GM12875 (cell line): ENCODE data around the gene HOXD12.
A peak's percentile ranks its signal among the peaks of the same experiment; 100 is the strongest.

Experiments
- H3K4me3 ChIP-seq: one replicate; pipeline ENCODE4 v1.5.1; 2011; ENCODE audit warnings: low read depth, low read length, control low read depth
- TF ChIP-seq, protein P1 (sequence below): IDR thresholded peaks from 2 replicates; pipeline ENCODE4 v1.5.1; 2011; ENCODE audit warnings: low read depth, mild to moderate bottlenecking, control low read depth, inconsistent platforms, low read length, moderate library complexity, borderline replicate concordance; ENCODE audit not compliant: insufficient read depth

Gene HOXD12

DNA sequence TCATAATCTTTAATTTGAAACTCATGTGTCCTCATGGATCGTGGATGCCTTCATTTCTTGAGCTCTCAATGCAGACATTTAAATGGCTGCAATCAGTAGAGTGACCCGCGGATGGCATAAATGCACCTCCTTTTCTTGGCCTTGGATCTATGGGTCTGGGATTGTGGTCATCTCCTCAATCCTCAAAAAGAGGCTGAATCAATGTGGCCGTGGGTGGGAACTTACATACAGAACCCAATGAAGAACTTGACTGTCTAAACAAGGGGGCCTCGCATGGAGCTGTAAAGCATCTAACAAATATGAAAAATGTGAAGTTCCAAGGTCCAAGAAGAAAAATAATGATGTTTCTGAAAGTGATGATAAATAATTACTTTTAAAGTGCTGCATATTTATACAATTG, 4.2 kb upstream of the HOXD12 start:
- no peak overlapping the region for H3K4me3 ChIP-seq
- TF ChIP-seq, protein P1, sequence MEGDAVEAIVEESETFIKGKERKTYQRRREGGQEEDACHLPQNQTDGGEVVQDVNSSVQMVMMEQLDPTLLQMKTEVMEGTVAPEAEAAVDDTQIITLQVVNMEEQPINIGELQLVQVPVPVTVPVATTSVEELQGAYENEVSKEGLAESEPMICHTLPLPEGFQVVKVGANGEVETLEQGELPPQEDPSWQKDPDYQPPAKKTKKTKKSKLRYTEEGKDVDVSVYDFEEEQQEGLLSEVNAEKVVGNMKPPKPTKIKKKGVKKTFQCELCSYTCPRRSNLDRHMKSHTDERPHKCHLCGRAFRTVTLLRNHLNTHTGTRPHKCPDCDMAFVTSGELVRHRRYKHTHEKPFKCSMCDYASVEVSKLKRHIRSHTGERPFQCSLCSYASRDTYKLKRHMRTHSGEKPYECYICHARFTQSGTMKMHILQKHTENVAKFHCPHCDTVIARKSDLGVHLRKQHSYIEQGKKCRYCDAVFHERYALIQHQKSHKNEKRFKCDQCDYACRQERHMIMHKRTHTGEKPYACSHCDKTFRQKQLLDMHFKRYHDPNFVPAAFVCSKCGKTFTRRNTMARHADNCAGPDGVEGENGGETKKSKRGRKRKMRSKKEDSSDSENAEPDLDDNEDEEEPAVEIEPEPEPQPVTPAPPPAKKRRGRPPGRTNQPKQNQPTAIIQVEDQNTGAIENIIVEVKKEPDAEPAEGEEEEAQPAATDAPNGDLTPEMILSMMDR, result no peak

DNA sequence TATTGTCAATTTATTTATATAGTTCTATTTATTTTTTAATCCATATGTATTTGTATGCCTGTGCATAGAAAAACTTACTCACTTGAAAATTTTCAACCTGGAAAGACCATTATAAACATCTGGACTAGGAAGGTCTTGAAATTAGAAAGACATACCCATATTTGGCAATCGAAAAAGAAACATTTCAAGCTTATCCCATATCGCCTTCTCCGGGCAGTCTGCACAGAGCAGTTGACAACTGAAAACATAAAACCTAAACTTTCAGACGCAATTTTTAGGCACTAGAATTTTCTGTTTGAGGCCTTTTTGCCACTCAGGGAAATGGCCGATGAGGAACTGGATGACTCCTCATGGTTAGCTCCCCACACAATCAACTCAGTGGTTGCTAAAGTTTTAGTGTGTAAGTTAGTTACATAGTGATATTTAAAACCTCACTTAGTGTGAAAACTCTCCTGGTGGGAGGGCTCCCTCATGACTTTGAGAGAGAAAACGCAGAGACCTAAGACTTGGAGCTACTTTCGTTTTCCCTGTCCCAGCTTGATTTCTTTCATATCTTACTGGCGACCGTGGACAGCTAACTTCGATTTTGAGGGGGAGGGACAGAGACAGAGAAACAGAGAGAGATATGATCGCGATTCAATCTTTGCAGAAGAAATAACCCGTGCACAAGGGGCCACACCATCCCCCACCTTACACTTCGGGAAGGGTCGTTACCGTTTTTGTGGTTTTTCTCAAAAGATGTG, 3.2 kb upstream of the HOXD12 start:
- no peak overlapping the region for H3K4me3 ChIP-seq
- TF ChIP-seq, protein P1, result no peak

DNA sequence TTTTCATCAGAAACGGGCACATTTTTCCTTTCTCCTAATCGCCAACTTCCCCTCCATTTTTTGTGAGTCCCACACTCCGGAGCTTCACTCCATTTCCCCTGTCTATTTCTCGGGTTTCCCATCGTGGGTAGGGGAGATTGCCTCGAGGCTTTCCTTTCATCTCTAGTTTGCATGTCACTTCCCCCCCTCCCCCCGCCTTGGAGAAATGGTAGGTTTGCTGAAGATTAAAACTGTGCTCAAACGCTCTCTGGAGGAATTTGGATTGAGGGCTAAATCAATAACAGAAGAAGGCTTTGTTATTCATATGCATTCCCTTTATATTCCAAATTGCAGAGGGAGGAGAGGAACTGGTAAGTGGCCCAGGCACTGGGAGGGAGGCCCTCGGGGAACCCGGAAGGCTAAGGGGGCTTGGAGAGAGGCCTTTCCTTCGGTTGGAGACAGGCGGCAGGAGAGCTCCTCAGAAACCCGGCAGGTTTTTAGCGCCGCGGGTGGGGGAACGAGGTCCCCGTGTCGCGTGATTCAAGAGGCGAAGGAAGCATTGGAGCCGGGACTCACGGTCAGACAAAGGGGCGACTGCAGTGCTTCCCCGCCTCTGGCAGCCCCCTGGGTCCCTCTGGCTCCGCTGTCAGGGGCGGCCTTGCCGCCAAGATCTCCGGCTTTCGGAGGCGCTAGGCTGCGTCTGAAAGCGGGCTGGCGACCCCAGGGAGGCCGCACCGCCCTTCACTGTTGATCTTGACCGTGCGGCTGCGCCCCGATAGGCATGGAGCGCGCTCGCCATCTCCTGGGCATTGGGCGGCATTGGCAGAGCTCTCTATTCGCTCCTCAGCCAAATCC, 2.4 kb upstream of the HOXD12 start:
- TF ChIP-seq, protein P1, result peak; percentile 93
- H3K4me3 ChIP-seq, result peak overlapping the region; percentile 50

DNA sequence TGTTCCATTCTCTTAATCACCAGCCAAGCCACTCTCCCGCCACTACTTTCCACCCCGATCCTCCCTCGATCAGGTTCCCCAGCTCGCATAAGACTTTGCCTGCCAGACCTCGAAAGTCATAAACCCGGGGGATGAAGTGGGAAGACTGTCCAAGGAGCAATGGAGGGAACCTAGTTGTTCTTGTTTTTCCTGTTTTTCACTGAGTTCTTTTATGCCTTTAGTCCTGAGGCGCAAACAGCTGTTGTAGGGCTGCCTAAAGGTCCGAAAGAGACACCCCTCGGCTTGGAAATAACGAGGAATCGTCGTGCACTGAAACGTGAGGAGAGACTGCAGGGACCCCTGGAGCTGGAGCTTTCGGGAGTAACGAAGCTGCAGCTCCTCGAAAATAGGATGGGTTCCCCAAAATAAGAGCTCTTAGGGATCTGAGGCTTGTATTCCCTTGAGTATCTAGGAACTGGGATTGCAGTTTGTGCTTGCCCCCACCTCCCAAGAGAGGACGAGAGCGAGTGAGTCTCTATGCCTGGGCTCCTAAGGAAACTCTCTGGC, 1.7 kb upstream of the HOXD12 start:
- no peak overlapping the region for H3K4me3 ChIP-seq
- TF ChIP-seq, protein P1, result no peak

DNA sequence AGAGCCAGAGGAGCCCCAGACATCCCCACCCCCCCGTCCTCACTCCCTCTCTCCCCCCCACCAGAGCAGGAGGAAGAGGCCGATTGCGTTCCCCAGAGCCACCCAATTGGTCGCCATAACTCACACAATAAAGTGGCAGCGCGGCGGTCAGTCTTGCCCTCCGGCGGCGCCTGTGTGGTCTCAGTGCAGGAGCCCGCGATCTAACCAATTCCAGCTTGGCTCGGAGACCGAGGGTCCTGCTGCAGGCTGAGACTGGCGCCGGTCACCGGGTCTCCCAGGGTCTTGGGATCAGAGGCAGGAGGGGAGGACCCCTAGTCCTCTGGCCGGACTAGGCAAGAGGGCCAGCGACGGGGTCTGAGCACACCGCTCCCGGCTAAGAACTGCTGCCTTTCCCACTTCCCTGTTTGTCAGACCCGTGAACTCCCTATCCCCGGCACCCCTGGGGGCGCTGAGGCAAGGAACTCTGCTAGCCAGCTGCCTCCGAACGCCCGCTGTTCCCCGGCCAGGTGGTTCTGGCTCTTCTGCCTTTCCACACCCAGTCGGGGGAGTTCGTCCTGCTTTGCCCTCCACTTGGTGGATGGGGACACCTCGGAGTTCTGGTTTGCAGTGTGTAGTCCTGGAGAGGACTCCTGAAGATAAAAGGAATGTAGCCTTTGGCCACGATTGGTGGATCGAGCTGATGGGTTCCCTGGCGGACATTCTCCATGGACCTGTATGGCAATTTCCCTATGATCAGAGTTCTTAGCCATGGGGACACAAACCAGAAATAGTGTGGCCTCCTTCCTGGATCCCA, 1.0 kb upstream of the HOXD12 start:
- TF ChIP-seq, protein P1, result no peak
- no peak overlapping the region for H3K4me3 ChIP-seq

DNA sequence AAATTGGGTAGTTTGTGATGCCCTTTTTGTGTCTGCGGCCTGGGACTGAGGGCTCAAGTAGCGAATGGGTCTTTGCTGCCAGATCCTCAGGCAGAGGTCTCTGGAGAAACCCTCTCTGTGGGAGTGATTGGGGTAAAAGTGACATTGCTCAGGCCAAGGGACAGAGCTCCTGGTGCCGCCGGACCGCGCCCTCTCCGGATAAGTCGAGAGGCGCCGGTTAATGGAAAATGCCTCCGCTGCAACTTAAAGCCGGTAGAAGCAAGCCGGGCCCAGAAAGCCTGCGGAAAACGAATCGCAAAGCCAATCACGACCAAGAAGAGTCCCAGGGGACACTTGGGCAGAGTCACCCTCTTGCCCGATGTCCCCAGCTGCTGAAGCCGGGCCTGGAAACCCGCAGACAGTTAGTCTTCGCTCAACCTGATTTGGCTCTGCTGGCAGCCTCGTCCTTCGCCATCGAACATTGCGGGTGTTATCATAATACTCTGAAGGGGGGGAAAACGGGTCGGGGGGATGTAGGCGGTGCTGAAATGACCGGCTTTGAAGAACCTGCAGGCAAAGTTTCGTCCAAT, 352 bp upstream of the HOXD12 start:
- H3K4me3 ChIP-seq, result no peak overlapping the region
- TF ChIP-seq, protein P1, result no peak
